HL-60/S4 (cell line): ENCODE data around the gene SMIM17.
"Not testable (repeated sequence)": the region's sequence is repeated elsewhere in the genome, so short reads cannot be mapped to it uniquely, and the experiment has no call there.

Experiments
- in situ Hi-C: fragments of 300-500 bp; cut with MboI; formaldehyde crosslinking; loops from 2 replicates; pipeline ENCODE4 v1.14.3; 2022; ENCODE audit warnings: low sequenced_read_pairs

Gene SMIM17

DNA sequence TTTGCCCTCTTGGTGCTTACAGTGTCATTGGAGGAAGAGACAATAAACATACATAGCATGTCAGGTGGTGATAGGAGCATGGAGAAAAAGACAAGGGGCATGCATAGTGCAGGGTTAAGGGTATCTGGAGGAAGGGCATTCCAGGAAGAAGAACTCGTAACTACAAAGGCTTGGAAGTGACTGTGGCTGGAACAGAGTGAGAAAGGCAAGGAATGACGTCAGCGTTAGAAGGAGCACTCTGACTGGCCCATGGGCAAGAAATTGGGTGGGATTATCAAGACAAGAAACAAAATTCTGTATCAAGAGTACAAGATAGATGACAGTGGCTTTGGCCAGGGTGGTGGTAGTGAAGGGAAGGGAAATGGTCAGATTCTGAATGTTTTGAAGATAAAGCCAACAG is 11.2 kb downstream of the SMIM17 start:
- in situ Hi-C loops: no loop called here

DNA sequence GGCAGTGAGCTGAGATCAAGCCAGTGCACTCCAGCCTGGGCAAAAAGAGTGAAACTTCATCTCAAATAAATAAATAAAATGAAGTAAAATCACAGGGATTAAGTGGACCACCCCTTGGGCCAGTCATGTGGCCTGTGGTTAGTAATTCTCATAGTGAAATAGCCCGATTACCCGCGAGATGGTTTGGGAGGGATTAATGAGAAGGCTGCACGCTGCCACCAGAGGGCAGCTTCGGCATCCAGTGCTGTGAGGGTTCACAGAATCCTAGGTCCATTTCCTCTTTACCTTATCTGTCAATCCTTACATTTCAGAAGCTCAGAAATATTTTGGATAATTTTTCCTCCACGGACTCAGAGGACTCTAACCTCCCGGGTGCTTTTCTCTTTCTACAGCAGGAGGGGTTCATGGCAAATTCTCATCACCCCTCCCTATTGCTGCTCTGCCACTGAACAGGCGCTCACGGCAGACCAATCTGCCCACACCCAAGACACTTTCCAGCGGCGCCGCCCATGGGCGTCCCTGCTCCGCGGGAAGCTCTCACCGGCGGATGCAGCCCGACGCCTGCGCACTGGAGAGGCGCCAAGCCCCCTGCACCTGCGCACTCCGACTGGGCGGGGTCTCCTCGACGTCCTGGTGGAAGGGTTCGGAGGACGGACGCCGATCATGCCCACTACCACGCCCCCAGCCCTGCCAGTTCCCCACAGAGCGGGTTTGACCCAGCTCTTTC is 17.6 kb downstream of the SMIM17 start:
- in situ Hi-C loops: no loop called here

DNA sequence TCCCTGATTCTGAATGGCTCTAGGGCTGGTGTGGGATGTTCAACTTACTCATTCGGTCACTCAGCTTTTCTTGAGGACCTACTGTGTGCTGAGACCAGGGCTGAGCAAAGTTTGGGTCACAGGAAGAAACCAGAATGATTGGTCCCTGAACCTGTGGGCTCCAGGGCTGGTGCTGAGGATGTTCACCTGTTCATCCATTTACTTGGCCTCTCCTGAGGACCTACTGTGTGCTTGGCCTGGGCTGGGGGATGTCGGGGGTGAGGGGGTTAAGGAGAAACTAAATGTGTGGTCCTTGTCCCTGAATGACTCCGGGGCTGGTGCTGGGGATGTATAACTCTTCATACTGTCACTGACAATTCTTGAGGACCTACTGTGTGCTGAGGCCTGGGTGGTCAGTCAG is 18.3 kb downstream of the SMIM17 start:
- in situ Hi-C loops: no loop called here

DNA sequence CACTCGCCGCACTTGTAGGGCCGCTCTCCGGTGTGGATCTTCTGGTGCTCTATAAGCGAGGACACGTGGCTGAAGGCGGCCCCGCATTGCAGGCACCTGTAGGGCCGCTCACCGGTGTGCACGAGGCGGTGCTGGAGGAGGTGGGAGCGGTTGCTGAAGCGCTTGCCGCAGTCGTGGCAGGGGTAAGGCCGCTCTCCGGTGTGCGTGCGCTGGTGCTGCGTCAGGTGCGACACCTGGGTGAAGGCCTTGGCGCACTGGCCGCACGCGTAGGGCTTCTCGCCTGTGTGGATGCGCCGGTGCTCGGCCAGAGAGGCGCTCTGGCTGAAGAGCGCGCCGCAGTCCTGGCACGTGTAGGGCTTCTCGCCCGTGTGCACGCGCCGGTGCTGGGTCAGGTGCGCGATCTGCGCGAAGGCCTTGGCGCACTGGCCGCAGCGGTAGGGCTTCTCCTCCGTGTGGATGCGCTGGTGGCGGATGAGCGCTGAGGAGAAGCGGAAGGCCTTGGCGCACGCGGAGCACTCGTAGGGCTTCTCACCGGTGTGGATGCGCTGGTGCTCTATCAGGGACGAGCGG is 21.1 kb downstream of the SMIM17 start:
- in situ Hi-C loops: no loop called here

DNA sequence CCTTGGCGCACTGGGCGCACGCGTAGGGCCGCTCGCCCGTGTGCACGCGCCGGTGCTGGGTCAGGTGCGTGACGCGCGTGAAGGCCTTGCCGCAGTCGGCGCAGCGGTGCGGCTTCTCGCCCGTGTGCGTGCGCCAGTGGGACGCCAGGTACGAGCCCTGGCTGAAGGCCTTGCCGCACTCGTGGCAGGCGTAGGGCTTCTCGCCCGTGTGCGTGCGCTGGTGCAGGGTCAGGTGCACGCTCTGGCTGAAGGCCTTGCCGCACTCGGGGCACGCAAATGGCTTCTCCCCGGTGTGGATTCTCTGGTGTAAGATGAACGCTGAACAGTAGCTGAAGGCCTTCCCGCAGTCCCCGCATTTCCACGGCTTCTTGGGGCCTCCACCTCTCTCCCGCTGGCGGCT is 21.6 kb downstream of the SMIM17 start:
- in situ Hi-C loops: no loop called here

DNA sequence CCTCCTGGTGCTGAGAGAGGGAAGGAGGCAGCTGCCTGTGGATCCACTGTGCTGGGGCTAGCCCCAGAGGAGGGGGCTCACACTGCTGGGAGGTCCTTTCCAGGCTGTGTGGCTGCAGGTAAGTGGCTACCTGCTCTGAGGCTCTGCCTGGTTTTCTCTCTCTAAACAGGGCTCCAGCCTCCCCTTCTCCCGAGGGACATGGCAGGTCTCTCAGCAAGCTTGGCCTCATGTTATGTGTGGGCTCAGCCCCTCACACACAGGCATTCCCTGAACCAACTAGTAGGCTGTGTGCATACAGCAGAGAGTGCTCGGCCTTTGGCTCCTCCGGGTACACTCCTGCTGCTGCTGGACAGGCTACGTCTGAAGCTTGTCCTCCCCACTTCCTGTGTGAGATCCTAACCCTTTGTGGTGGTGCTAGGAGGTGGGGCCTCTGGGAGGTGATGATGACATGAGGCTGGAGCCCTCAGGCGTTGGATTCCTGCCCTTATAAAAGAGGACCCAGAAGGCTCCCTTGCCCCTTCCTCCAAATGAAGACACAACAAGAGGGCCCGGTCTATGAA is 24.4 kb downstream of the SMIM17 start:
- in situ Hi-C loops: no loop called here

DNA sequence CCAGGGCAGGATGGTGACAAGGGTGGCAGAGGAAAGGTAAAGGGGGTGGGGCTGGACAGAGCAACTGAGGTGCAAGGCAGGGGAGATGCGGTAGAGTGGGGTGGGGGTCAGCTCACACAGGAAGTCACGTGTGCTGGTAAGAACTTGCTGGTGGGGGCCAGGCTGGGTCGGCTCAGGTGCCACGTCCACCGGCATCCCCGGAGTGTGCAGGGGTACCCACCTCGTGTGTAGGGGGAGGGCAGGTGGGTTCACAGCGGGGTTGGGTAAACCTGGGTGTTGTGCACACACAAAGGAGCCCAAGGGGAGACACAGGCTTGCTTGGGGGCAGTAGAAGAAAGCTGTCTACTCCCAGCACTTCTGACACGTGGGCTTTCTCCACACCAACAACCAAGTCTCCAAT is 25.7 kb downstream of the SMIM17 start:
- in situ Hi-C loops: no loop called here

DNA sequence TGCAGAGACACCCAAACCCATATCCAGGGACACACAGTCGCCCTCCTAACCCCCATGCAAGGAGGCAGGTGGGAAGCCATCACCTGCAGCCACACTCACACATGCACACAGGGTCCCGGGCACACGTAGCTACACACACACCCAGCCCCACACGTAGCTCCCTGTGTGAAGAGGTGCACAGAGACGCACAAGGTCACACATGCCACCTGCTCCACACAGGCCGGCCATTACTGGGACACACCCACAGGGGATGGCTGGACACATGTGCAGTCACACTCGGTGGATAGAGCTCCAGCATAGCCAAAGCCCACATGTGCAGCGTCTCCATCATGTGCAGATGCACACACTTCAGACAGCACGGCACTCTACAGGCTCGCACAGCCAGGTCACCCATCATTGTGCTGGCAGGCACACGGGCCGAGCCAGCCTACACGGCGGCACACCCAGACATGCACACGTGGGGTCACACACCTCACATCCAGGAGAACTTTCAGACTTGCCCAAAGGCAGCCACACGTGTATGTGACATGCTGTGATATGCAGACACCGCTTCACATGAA is 27.5 kb downstream of the SMIM17 start:
- in situ Hi-C loops: no loop called here

DNA sequence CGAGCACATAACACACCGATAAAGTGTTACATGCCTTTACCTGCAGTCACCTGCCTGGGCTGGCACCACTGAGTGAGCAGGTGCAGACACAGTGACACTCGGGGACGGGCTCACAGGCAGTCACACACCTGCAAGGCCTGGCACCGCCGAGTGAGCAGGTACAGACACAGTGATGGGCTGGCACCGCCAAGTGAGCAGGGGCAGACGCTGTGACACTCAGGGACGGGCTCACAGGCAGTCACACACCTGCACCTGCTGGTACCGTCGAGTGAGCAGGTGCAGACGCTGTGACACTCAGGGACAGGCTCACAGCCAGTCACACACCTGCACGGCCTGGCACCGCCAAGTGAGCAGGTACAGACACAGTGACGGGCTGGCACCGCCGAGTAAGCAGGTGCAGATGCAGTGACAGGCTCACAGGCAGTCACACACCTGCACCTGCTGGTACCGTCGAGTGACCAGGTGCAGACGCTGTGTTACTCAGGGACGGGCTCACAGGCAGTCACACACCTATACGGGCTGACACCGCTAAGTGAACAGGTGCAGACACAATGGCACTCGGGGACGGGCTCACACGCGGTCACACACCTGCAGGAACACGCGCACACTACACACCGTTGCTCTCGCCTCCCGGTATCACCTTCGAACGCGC is 28.1 kb downstream of the SMIM17 start:
- in situ Hi-C loops: no loop called here

DNA sequence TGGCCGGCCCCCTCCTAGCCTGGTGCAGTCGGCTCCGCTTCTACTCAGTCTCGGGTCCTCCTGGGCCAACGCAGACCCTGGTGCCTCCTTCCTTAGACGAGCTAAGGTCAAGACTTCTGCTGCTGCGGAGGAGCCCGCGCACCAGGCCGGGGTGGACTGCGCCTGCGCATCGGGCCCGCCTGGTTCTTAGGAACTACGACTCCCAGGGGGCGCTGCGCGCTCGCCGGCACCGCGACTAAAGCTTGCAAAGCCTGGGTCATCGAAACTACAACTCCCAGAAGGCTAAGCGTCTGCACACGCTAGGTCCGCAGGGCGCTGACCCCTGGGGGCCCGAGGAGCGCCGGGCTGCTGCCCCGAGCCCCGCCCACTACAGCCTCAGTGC is 28.6 kb downstream of the SMIM17 start, which contains the start of gene ZNF835:
Gene ZNF835 (minus strand): TSS at position 145 of the 382 bp plus-strand sequence. CDS start 6,559 bp downstream, outside the sequence.
- in situ Hi-C loops: no loop called here

DNA sequence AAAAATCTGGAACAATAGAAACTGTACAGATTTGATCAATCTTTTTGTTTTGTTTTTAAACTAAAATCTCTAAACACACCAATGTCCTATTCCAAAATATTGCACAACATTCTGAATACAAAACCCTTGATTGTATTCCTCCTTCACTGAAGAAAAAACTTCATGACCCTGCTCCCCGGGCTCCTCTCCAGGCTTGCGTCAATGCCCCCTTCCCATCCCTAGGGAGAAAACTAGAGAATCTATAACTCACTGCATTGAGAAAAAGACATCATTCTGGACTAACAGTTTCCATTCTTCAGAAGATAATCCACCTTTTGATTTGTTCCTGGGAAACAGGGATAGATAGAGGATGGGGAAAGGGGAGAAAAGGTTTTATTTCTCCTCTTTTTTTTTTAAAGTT is 29.7 kb downstream of the SMIM17 start:
- in situ Hi-C loops: not testable (repeated sequence)

DNA sequence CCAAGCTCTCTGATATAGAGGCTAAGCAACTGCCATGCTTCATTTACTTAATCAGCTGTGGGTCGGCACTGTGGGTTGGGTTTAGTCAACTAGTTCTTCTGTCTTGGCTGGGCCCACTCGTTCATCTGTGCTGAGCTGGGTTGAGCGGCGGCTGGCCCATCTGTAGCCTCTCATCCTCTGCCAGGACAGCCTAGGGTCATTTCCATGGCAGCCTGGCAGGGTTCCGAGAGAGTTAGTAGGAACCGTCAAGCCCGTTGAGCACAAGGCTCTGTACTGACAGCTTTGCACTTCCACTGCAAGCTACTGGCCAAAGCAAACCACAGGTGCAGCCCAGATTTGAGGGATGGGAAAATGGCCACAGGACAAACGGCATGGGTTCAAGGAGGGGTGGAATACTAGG is 35.2 kb downstream of the SMIM17 start:
- in situ Hi-C loops: no loop called here

DNA sequence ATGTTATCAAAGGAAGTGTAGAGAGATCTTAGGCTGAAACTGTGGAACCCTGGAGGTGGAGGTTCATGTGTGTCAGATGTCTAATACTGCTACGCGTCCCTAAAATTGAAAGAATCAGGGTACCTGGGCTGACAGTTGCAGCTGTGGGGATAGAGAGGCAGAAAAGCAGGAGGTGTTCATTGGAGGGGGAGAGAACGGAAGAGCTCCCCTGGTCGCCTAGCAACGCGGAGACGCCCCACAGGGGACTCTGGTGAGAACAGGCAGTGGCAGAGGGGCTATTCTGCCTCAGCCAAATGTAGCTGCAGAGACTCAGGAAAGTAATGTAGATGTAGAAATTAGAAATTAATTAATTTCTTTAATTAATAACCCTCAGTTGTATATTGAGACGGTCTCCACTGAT is 38.7 kb downstream of the SMIM17 start:
- in situ Hi-C loops: no loop called here

DNA sequence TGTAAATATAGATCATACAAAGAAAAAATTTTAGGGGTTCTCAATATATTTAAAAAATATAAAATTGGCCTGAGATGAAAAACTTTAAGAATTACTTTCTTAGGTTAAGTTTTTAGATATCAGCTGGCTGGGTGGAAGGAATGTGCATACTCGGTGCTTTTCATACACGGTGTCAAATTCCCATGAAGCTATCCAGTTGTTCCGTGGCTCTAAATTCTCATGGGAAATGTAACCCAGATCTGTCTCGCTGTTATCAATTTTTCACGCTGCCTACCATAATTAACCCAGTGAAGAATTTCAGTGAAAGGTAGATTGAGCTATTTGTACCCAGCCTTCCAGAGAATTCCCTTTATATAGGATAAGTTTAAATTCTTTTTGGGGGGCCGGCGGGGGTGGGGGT is 40.2 kb downstream of the SMIM17 start:
- in situ Hi-C loops: no loop called here

DNA sequence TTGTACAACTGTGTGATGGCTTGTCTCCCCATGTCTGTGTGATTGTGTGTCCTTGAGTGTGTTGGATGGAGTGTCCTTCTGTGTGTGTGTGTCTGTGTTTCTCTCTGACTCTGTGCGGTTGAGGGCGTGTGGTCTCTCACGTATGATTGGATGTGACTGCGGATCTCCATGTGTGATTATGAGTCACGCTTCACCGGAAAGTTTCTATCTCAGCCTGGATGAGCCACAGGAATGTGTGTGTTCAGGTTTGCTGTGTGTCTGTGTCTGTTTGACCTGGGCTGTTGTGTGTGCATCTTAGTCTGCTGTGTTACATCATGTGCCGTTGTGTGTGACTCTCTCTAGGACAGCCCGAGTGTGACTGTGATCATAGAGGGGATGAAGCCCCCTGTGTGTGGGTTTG is 44.1 kb downstream of the SMIM17 start:
- in situ Hi-C loops: no loop called here

DNA sequence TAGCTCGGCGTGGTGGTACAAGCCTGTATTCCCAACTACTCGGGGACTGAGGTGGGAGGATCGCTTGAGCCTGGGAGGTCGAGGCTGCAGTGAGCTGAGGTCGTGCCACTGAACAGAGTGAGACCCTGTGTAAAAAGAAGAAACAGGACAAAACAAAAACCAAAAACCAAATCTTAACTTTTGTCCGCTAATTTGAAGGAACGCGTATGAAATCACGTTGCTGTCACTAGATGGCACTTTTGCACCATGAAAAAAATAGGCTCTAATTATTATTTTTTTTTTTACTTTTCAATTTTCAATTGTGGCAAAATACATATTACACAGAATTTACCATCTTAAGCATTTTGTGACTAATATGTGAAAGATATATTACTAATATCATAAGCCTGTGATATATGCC is 46.2 kb downstream of the SMIM17 start:
- in situ Hi-C loops: no loop called here

DNA sequence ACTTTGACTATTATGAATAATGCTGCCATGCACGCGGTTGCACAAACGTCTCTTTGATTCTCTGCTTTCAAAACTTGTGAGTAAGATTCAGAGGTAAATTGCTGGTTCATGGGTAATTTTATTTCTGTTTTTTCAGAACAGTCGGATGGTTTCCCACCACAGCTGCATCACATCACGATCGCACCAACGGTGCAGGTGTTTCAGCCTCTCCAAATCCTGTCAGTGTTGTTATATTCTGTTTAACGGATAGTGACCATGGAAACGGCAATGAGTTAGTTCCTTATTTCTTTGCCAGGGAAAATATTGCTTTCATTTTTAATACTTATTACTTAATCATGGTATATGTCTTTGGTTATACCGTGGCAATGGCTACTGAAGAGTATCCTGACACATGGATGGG is 47.7 kb downstream of the SMIM17 start:
- in situ Hi-C loops: no loop called here

DNA sequence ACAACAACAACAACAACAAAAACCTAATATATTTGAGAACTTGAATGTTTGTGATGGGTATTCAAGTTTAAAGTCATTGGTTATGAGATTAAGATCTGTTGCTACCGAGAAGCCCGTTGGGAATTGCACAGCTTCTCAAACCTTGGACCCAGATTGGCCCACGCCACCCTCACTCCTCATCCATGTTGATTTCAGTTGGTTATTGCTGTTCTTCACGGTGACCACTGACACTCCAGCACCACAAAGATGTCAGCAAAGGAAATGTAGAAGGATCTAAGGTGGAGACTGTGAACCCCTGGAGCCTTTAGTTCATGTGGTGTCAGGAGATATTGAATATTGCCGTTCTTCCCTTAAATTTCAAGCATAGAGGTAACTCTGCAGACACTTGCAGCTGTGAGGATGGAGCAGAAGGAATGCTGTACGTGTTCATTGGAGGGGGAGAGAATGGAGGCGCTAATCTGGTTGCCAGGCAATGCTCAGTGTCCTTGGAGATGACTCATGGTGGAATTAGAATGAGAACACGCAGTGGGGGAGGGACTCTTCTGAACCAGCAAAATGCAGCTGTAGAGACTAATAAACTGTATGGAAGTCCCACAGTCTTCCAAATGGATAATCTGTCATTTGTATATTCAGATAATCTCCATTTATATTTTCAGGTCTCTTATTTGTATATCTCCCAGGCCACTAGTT is 49.4 kb downstream of the SMIM17 start:
- in situ Hi-C loops: no loop called here

DNA sequence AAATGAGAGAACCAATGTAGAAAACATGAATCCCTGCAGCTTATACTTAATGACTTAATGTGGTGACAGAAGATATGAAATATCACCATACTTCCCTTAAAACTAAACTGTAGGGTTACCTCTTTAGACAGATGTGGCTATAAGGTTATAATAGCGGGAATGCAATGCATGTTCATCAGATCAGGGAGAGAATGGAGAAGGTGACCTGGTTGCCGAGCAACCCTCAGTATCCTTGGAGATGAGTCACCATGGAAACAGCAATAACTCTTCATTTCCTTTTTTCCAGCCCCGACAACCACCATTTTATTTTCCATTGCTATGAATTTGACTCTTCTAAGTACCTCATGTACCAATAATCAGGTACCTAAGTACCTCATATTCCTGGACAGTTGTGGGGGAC is 56.6 kb downstream of the SMIM17 start:
- in situ Hi-C loops: no loop called here

DNA sequence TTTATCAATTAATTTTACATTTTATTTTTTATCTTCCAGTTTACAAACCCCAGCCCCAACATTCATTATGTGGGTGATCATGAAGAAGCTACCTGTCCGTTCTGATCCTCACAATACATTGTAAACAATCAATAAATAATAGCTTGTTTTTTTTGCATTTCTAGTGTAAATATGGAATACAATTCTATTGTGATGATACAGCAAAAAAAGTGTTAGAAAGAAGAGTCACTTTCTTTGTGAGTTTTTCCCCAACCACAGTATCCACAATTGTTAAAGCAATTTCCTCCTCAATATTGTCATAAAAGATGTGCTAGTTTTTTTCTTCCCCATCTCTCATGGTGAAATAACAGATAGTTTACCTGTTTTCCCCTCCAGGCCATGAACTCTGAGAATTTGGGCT is 58.9 kb downstream of the SMIM17 start:
- in situ Hi-C loops: no loop called here

DNA sequence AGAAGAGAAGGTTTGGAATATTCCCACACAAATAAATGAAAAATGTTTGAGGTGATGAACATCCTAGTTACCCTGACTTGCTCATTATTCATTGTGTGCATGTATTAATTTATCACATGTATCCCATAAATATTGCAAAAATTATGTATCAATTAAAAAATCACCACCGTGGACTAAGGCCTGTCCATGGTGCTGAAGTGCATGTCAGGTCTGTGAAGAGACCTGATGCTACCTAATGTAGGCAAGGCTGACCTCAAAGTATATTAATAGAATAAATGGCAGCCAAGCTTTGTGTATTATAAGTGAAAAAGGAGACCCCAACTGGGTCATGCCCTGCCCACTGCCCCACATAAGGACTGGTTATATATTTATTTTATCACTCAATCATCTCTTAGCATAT is 63.0 kb downstream of the SMIM17 start:
- in situ Hi-C loops: no loop called here
